Hepatocyte (in vitro differentiated cells): ENCODE data around the gene TRIM22. TPM values are rescaled to one million over a fixed set of nuclear protein-coding genes. Genes with fewer than 3 reads are reported as not detected.

Experiments
- DNase-seq: peaks from one replicate; pipeline ENCODE4 v3.0.0-alpha.2; 2016; ENCODE audit warnings: low spot score
- H2AFZ ChIP-seq: fragments of 200-600 bp; sonication (generic); 2 replicates; pipeline ENCODE4 v1.6.0; 2016; ENCODE audit warnings: antibody characterized with exemption, mild to moderate bottlenecking
- H3K27ac ChIP-seq: fragments of 200-600 bp; sonication (generic); 2 replicates; pipeline ENCODE4 v1.5.1; 2016; ENCODE audit warnings: mild to moderate bottlenecking
- H3K27me3 ChIP-seq: fragments of 200-600 bp; sonication (generic); 2 replicates; pipeline ENCODE4 v1.6.1; 2016
- H3K36me3 ChIP-seq: fragments of 200-600 bp; sonication (generic); replicated peaks from 2 replicates; pipeline ENCODE4 v1.5.1; 2016; ENCODE audit warnings: low read depth; ENCODE audit not compliant: insufficient read depth
- H3K4me1 ChIP-seq: fragments of 200-600 bp; sonication (generic); 2 replicates; pipeline ENCODE4 v1.5.1; 2016; ENCODE audit warnings: mild to moderate bottlenecking, moderate library complexity; ENCODE audit not compliant: insufficient read depth
- H3K4me2 ChIP-seq: fragments of 200-600 bp; sonication (generic); 2 replicates; pipeline ENCODE4 v1.6.0; 2016
- H3K4me3 ChIP-seq: fragments of 200-600 bp; sonication (generic); 2 replicates; pipeline ENCODE4 v1.5.1; 2016; ENCODE audit warnings: mild to moderate bottlenecking
- H3K79me2 ChIP-seq: fragments of 200-600 bp; sonication (generic); 2 replicates; pipeline ENCODE4 v1.6.0; 2017; ENCODE audit warnings: mild to moderate bottlenecking
- H3K9me2 ChIP-seq: fragments of 200-600 bp; sonication (generic); replicated peaks from 2 replicates; pipeline ENCODE4 v1.6.0; 2017; ENCODE audit warnings: mild to moderate bottlenecking; ENCODE audit not compliant: insufficient read depth
- H3K9me3 ChIP-seq: fragments of 200-600 bp; sonication (generic); 2 replicates; pipeline ENCODE4 v1.5.1; 2016; ENCODE audit warnings: low read depth, mild to moderate bottlenecking
- H4K20me1 ChIP-seq: fragments of 200-600 bp; sonication (generic); 2 replicates; pipeline ENCODE4 v1.6.0; 2016; ENCODE audit warnings: mild to moderate bottlenecking; ENCODE audit not compliant: insufficient read depth, poor library complexity, severe bottlenecking
- CTCF ChIP-seq: fragments of 200-600 bp; sonication (generic); IDR thresholded peaks from 2 replicates; pipeline ENCODE4 v1.5.1; 2016; ENCODE audit warnings: antibody characterized with exemption, mild to moderate bottlenecking; ENCODE audit not compliant: poor library complexity
- EZH2 ChIP-seq: fragments of 200-600 bp; sonication (generic); IDR thresholded peaks from 2 replicates; pipeline ENCODE4 v1.6.1; 2016; ENCODE audit warnings: antibody characterized with exemption, mild to moderate bottlenecking, borderline replicate concordance
- EZH2phosphoT487 ChIP-seq: fragments of 200-600 bp; sonication (generic); IDR thresholded peaks from one replicate; pipeline ENCODE4 v1.6.1; 2018; ENCODE audit warnings: antibody characterized with exemption, mild to moderate bottlenecking, low read depth, moderate library complexity; ENCODE audit not compliant: unreplicated experiment, severe bottlenecking
- WGBS: methylation state at CpG from one replicate; pipeline ENCODE4 v1.1.6; 2016; ENCODE audit warnings: low lambda C conversion rate; ENCODE audit errors: missing lambda C conversion rate; 5-methylcytosine and 5-hydroxymethylcytosine counted together
- polyA plus RNA-seq: library from polyadenylated mRNA; unstranded; fragments of >200 nt; fragmentation: Nextera tagmentation; extraction: Ambion mirVana; gene quantifications from 2 replicates; pipeline ENCODE4 v1.2.1, GENCODE V29; 2016
- total RNA-seq: library from RNA; depleted of rRNA; stranded (reverse); fragments of >200 nt; gene quantifications from 2 replicates; pipeline ENCODE4 v1.2.3, GENCODE V29; 2014

TRIM22 gene
- total and polyA plus RNA-seq, 2 experiments from 2014 or later: 9.3 to 15.4 TPM

- Histone ChIP-seq H4K20me1 (no peaks in the 10 kb centered on the region), H3K4me2 (peak overlapping the region; percentile 88), H3K36me3 (no peaks in the 10 kb centered on the region), H3K4me1 (no peaks in the 10 kb centered on the region), H3K9me2 (no peaks in the 10 kb centered on the region), H3K9me3 (no peaks in the 10 kb centered on the region), H3K27me3 (no peaks in the 10 kb centered on the region), H3K27ac (peak overlapping the region; percentile 97), H3K4me3 (peak overlapping the region; percentile 40), H3K79me2 (peaks cover 46% of the 10 kb centered on the region), H2AFZ (peak overlapping the region; percentile 60)
- 67% methylated on average over 8 of the region's 8 CpGs for WGBS
- TF ChIP-seq EZH2 (no peak), CTCF (no peak), EZH2phosphoT487 (no peak)
- peak; percentile 16 for DNase-seq
Observed at GRCh38 chr11:5684036-5684645, 5.4 kb upstream of the TRIM22 start.

GRCh38 chr11:5684646-5685362 is 4.8 kb upstream of the TRIM22 start, which contains the start of gene TRIM5:
TRIM5 (minus strand) TSS chr11:5685074; CDS start chr11:5680177, 4,897 bp downstream.
- TF ChIP-seq EZH2phosphoT487 (no peak), CTCF (peak; percentile 73)
- peak within 1 kb of the TSS; percentile 60 for H2AFZ ChIP-seq
- WGBS: 4% methylated on average over 13 of the region's 13 CpGs
- no peaks in the 10 kb centered on the region for H3K4me1 ChIP-seq
- H3K9me3 ChIP-seq: no peaks in the 10 kb centered on the region
- peak within 1 kb of the TSS; percentile 40 for H3K4me3 ChIP-seq
- H4K20me1 ChIP-seq: no peaks in the 10 kb centered on the region
- no peaks in the 10 kb centered on the region for H3K36me3 ChIP-seq
- H3K79me2 ChIP-seq: peaks cover 46% of the 10 kb centered on the region
- H3K27me3 ChIP-seq: no peaks in the 10 kb centered on the region
- H3K9me2 ChIP-seq: no peaks in the 10 kb centered on the region
- peak within 1 kb of the TSS; percentile 97 for H3K27ac ChIP-seq
- peak within 1 kb of the TSS; percentile 88 for H3K4me2 ChIP-seq
- DNase-seq: peak; percentile 95

GRCh38 chr11:5686426-5686825 is 3.2 kb upstream of the TRIM22 start:
- TF ChIP-seq EZH2 (no peak), CTCF (no peak), EZH2phosphoT487 (no peak)
- Histone ChIP-seq H3K27ac (no peak overlapping the region), H3K9me2 (no peaks in the 10 kb centered on the region), H2AFZ (no peak overlapping the region), H3K4me2 (no peak overlapping the region), H3K36me3 (no peaks in the 10 kb centered on the region), H3K4me1 (peaks cover 4% of the 10 kb centered on the region), H4K20me1 (no peaks in the 10 kb centered on the region), H3K4me3 (no peak overlapping the region), H3K79me2 (peaks cover 31% of the 10 kb centered on the region), H3K27me3 (no peaks in the 10 kb centered on the region), H3K9me3 (no peaks in the 10 kb centered on the region)
- no peak for DNase-seq
- WGBS: 95% methylated on average over 4 of the region's 4 CpGs
